Left ventricle myocardium inferior (tissue), 1 donor: ENCODE results near the gene DYNLT3. TPM values are rescaled to one million over a fixed set of nuclear protein-coding genes. Genes with fewer than 3 reads are reported as not detected.

Experiments used
- DNase-seq: peaks from one replicate; pipeline ENCODE4 v3.0.0-alpha.2; 2020
- H3K27ac ChIP-seq: fragments of 200-600 bp; replicated peaks from 2 replicates; pipeline ENCODE4 v1.8.0; 2021
- H3K27me3 ChIP-seq: fragments of 200-600 bp; 2 replicates; pipeline ENCODE4 v1.8.0; 2021; ENCODE audit warnings: low read depth
- H3K36me3 ChIP-seq: fragments of 200-600 bp; 2 replicates; pipeline ENCODE4 v1.8.0; 2021
- H3K4me1 ChIP-seq: fragments of 200-600 bp; 2 replicates; pipeline ENCODE4 v1.8.0; 2021
- H3K4me3 ChIP-seq: fragments of 200-600 bp; 2 replicates; pipeline ENCODE4 v1.8.0; 2021; ENCODE audit warnings: mild to moderate bottlenecking, moderate library complexity
- H3K9me3 ChIP-seq: fragments of 200-600 bp; replicated peaks from 2 replicates; pipeline ENCODE4 v1.8.0; 2021
- CTCF ChIP-seq: fragments of 200-600 bp; IDR thresholded peaks from 2 replicates; pipeline ENCODE4 v1.8.0; 2021; ENCODE audit warnings: antibody characterized with exemption, mild to moderate bottlenecking, borderline replicate concordance
- intact Hi-C: fragments of 100-400 bp; cut with micrococcal nuclease; formaldehyde crosslinking; loops from one replicate; pipeline ENCODE4 v1.11.0; 2022
- total RNA-seq: library from RNA; stranded (reverse); fragmentation: NEBNext Ultra II Directional; extraction: Animal tissue kit (Norgen Biotek cat#: 25700); gene quantifications from one replicate; pipeline ENCODE4 v1.2.1, GENCODE V29; 2021
- donor health status: DM: no; HTN: yes; CAD: no; lungs with severe emphysema.

Gene DYNLT3
- total RNA-seq, 1 donor from 2014 or later = 17.6 TPM

- intact Hi-C loops = no loop called here
- H3K4me1 ChIP-seq = peaks cover 13% of the 10 kb centered on the region
- TF ChIP-seq CTCF = no peak
Observed at GRCh38 chrX:37844622-37845021, 2.7 kb downstream of the DYNLT3 start.

GRCh38 chrX:37840931-37841330, 6.4 kb downstream of the DYNLT3 start:
- H3K27ac ChIP-seq = no peak overlapping the region
- no peaks in the 10 kb centered on the region for H3K9me3 ChIP-seq
- no peak overlapping the region for H3K4me3 ChIP-seq
- no peak for DNase-seq
- peaks cover 2% of the 10 kb centered on the region for H3K36me3 ChIP-seq
- peaks cover 7% of the 10 kb centered on the region for H3K4me1 ChIP-seq
- intact Hi-C loops = no loop called here
- H3K27me3 ChIP-seq = no peaks in the 10 kb centered on the region
- TF ChIP-seq CTCF = no peak

More at GRCh38 chrX:37844622-37845021, 2.7 kb downstream of the DYNLT3 start:
- Histone ChIP-seq H3K27ac (no peak overlapping the region), H3K27me3 (no peaks in the 10 kb centered on the region), H3K9me3 (no peaks in the 10 kb centered on the region), H3K4me3 (no peak overlapping the region), H3K36me3 (peaks cover 2% of the 10 kb centered on the region)
- DNase-seq = no peak

GRCh38 chrX:37834937-37835336, 12.4 kb downstream of the DYNLT3 start:
- Histone ChIP-seq H3K27me3 (no peaks in the 10 kb centered on the region), H3K27ac (no peak overlapping the region), H3K4me3 (no peak overlapping the region), H3K9me3 (no peaks in the 10 kb centered on the region), H3K36me3 (no peaks in the 10 kb centered on the region), H3K4me1 (no peaks in the 10 kb centered on the region)
- intact Hi-C loops = no loop called here
- DNase-seq = no peak
- no peak for TF ChIP-seq CTCF

- no peaks in the 10 kb centered on the region for H3K9me3 ChIP-seq
- intact Hi-C loops = no loop called here
- H3K27ac ChIP-seq = no peak overlapping the region
- H3K4me1 ChIP-seq = no peaks in the 10 kb centered on the region
- TF ChIP-seq CTCF = no peak
- H3K4me3 ChIP-seq = no peak overlapping the region
- no peaks in the 10 kb centered on the region for H3K27me3 ChIP-seq
- no peak for DNase-seq
- H3K36me3 ChIP-seq = no peaks in the 10 kb centered on the region
Observed at GRCh38 chrX:37830371-37830770, 17.0 kb downstream of the DYNLT3 start.

GRCh38 chrX:37829721-37830120, 17.6 kb downstream of the DYNLT3 start:
- no peaks in the 10 kb centered on the region for H3K36me3 ChIP-seq
- no peaks in the 10 kb centered on the region for H3K27me3 ChIP-seq
- H3K4me3 ChIP-seq = no peak overlapping the region
- H3K27ac ChIP-seq = no peak overlapping the region
- H3K9me3 ChIP-seq = no peaks in the 10 kb centered on the region
- H3K4me1 ChIP-seq = no peaks in the 10 kb centered on the region
- no peak for DNase-seq
- no peak for TF ChIP-seq CTCF
- intact Hi-C loops = no loop called here
